Subcutaneous adipose tissue (tissue), 4 donors: ENCODE results near the gene TIMM44. TPM values are rescaled to one million over a fixed set of nuclear protein-coding genes. Genes with fewer than 3 reads are reported as not detected.

Experiments used
- total RNA-seq, 4 donors: library from RNA; depleted of rRNA; stranded (reverse); fragments of >200 nt; gene quantifications; one replicate each; pipeline ENCODE4 v1.1.0, GENCODE V29; 2016
- TF ChIP-seq, protein P1 (sequence below): fragments of 450-650 bp; IDR thresholded peaks from one replicate; pipeline ENCODE4 v1.5.1; 2016; ENCODE audit warnings: low read depth, mild to moderate bottlenecking, control low read depth, antibody characterized with exemption, moderate library complexity

The TIMM44 gene
- total RNA-seq, 4 donors from 2014 or later: 31.6 to 44.1 (median 38.0) TPM

DNA sequence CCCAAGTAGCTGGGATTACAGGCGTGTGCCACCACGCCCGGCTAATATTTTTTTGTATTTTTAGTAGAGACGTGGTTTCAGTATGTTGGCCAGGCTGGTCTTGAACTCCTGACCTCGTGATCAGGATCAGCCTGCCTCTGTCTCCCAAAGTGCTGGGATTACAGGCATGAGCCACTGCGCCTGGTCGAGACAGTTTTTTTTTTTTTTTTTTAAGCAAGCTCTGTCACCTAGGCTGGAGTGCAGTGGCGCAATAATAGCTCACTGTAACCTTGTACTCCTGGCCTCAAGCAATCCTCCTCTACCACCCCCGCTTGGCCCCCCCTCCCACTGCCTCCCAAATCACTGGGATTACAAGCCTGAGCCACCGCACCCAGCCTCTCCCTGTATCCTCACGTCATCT is 46.2 kb downstream of the TIMM44 start:
- TF ChIP-seq, protein P1, sequence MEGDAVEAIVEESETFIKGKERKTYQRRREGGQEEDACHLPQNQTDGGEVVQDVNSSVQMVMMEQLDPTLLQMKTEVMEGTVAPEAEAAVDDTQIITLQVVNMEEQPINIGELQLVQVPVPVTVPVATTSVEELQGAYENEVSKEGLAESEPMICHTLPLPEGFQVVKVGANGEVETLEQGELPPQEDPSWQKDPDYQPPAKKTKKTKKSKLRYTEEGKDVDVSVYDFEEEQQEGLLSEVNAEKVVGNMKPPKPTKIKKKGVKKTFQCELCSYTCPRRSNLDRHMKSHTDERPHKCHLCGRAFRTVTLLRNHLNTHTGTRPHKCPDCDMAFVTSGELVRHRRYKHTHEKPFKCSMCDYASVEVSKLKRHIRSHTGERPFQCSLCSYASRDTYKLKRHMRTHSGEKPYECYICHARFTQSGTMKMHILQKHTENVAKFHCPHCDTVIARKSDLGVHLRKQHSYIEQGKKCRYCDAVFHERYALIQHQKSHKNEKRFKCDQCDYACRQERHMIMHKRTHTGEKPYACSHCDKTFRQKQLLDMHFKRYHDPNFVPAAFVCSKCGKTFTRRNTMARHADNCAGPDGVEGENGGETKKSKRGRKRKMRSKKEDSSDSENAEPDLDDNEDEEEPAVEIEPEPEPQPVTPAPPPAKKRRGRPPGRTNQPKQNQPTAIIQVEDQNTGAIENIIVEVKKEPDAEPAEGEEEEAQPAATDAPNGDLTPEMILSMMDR: no peak

DNA sequence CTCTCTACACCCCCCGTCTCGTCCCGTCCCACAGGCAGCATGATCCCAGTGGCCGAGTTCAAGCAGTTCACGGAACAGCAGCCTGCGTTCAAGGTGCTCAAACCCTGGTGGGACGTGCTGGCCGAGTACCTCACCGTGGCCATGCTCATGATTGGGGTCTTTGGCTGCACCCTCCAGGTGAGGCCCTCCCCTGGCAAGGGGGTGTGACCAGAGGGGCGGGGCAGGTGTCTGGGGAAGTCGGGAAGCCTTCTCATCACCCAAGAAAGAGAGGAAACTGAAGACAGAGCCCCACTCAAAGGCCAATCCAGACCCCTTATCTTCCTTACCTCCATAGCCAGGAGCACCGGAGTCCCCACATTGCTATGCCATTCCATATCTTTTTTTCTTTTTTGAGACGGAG is 47.9 kb downstream of the TIMM44 start:
- TF ChIP-seq, protein P1: no peak

DNA sequence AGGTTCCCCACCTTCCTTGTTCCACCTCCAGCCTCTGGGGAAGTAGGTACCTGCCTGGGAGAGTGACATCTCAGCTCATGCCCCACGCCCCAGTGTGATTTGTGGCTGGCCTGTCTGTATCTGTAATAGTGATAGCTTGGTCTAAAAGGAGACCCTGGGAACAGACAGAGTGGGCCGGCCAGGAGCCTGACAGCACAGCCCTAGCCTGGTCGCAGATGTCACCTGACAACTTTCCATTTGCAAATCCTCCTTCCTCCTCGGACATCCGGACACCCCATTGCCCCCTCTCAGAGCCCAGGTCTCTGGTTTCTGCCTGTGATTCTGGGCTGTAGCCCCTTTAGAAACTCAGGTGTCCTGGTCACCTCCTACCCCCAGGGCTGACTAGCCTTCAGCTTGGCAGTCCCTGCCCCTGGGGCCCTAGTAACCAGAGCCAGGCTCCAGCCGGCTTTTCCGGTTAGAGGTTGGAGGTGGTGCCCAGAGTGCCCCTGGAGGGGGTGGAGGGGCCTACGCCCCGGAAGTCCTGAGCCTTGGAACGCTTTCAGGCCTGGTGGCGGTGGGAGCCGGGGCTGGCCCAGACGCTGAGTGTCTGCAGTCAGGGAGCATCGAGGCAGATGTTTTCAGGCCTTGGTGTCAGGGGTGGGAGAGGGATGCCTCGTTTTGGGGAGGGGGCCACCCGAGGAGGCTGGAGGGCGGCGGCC is 48.7 kb downstream of the TIMM44 start:
- TF ChIP-seq, protein P1: no peak

DNA sequence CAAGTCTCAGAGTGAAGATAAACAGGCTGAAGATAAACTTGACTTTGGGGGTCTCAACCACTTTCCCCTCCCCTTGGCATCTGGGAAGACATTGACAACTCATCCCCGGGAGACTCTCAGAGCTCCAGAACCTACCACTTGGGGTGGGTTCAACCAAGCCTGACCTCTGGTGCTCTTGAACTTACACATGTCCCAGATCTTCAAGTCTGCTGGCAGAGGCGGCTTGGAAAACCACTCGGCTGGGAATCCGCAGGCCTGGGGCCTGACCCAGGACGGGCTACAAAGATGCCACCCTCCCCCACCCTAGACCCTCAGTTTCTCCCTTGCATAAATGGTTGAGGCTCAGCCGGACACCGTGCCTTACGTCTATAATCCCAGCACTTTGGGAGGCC is 54.6 kb downstream of the TIMM44 start:
- TF ChIP-seq, protein P1: no peak

DNA sequence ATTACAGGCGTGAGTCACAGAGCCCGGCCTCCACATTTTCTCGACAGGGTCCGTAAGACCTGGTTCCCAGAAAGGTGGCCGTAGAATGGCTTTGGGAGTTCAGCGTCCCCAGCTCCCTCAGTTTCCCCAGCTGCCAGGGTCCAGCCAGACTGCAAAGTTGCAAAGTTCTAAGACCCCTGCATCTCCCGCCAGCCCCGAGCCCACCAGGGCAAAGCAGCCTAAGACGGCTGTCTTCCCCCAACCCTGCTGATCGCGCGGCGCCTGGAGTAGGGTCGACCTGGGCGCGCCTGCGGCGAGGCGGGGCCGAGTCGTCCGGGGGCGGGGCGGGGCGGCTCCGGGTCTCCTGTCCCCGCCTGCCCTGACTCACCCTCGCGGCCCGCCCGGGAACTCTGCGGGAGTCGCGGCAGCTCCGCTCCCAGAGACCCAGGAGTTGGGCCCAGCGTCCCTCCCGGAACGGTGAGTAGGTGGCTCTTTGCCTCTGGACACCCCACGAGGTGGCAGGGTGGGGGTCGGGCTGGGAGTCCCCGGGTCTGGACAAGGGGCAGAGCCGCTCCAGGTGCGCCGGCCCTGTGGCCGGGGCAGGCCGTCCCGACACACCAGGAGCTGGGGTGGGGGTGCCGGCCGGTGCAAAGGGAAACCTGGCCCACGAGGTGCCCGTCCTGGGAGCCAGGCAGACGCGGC is 55.2 kb downstream of the TIMM44 start, which contains the start of gene LRRC8E:
LRRC8E (plus strand) TSS at position 366 of the 681 bp plus-strand sequence. CDS start 7,094 bp downstream, outside the sequence.
- TF ChIP-seq, protein P1: no peak

DNA sequence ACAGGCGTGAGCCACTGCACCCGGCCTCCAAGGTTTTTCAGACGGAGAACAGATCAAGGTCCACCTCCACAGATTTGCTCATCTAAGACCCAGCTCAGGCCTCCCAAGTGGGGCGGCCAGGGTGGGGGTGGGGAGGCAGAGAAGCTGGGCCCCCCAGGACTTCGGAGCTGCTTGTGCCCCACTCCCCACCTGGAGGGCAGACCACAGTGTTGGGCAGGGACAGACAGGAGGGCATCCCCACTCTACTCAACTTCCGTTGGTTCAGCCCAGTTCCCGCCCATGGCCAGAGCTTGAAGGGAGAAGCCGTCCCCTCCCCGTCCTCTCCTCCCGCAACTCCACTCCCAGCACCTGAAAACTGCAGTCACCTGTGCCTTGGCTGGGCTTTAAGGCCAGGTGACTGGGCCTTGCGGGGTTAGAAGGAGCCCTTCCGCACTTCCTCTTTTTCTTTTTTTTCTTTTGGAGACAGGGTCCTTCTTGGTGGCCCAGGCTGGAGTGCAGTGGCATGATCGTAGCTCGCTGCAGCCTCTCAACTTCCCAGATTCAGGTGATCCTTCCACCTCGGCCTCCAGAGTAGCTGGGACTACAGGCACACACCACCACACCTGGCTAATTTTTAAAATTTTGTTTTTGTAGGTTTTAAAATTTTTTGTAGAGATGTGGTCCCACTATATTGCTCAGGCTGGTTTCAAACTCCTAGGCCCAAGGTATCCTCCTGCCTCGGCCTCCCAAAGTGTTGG is 55.9 kb downstream of the TIMM44 start:
- TF ChIP-seq, protein P1: no peak

DNA sequence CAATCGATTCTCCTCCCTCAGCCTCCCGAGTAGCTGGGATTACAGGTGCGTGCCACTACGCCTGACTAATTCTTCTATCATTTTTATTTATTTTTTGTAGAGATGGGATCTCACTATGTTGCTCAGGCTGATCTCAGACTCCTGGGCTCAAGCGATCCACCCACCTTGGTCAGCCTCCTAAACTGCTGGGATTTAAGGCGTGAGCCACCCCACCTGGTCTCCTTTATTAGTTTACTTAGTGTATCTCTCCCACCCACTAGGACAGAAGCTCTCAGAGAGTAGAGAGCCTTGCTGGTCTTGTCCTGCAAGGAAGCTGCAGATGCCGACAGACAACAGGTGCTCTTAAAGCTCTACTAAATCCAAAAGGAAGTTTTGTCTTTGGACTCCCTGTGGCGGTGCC is 57.6 kb downstream of the TIMM44 start:
- TF ChIP-seq, protein P1: no peak
